Measurements from ENCODE around the gene ZBTB20. TPM values are rescaled to one million over a fixed set of nuclear protein-coding genes. Genes with fewer than 3 reads are reported as not detected.

The ZBTB20 gene
- total and polyA plus RNA-seq, 2 of the 4 experiments (the other 2 are of a cell fraction): 0.75 to 14.7 TPM

DNA sequence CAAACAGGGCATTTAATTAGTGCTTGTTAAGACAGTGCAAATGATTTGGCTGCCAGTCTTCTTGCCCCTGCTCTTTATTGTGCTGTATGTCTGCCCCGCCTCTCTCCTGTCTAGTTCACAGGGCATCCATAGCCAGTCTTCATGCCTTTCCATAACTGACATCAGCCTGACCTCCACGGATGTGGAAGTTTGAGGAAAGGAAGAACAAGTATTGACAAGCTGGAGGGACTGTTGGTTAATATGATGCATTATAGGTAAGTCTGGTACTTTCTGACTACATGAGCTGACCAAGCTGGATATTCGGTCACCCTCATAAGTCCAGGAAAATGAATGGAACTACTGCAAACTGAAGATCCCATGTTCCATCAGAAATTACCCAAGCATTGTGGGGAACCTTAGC lies 527.3 kb downstream of the ZBTB20 start:
- H3K14ac ChIP-seq (replicated peaks; ENCODE audit: low read depth, low read length): no peak overlapping the region
- H2BK5ac ChIP-seq (ENCODE audit: low read depth, low read length, poor library complexity, severe bottlenecking): no peak overlapping the region
- dilution Hi-C loops (cut with HindIII; ENCODE audit: low sequenced_read_pairs, unreplicated experiment) (no loop called here), intact Hi-C loops (cut with micrococcal nuclease) (no loop called here), in situ Hi-C loops (cut with MboI; ENCODE audit: low sequenced_read_pairs) (no loop called here)
- no peaks in the 10 kb centered on the region for H3K36me3 ChIP-seq (ENCODE audit: control insufficient read depth, insufficient read depth, low read length)
- H3K9me3 ChIP-seq (ENCODE audit: control insufficient read depth, insufficient read depth, low read length): no peaks in the 10 kb centered on the region
- H3K23ac ChIP-seq (ENCODE audit: low read depth, low read length): 0 out of 2 replicates have a peak overlapping the region, but pooled peaks have one; percentile 46
- no peak overlapping the region for H3K9ac ChIP-seq (ENCODE audit: low read depth, low read length)
- no peak overlapping the region for H2AFZ ChIP-seq (replicated peaks; ENCODE audit: low read length, poor library complexity)
- no peak overlapping the region for H4K5ac ChIP-seq (ENCODE audit: low read depth, low read length)
- H2BK20ac ChIP-seq (ENCODE audit: low read depth, low read length): no peak overlapping the region
- 0 out of 2 replicates have a peak overlapping the region, but pooled peaks have one; percentile 9 for H4K91ac ChIP-seq (ENCODE audit: insufficient read depth, low read depth, low read length)
- H3K79me1 ChIP-seq (ENCODE audit: low read depth in 1 of 2, low read length in 2 of 2): peaks cover 37 to 71% of the 10 kb centered on the region in 2 experiments
- H4K8ac ChIP-seq (ENCODE audit: low read depth in 2 of 2, low read length in 2 of 2): no peak overlapping the region
- H3K4me3 ChIP-seq (ENCODE audit: insufficient read depth, low read depth, low read length): no peak overlapping the region
- peaks cover 5% of the 10 kb centered on the region for H3K9me1 ChIP-seq (ENCODE audit: insufficient read depth, low read length)
- no peak overlapping the region for H2BK15ac ChIP-seq (ENCODE audit: low read depth, low read length)
- no peaks in the 10 kb centered on the region for H3K27me3 ChIP-seq (ENCODE audit: control insufficient read depth, insufficient read depth, low read length)
- no peak overlapping the region for H2AK5ac ChIP-seq (ENCODE audit: low read depth, low read length)
- H3K18ac ChIP-seq (ENCODE audit: low read depth, low read length): no peak overlapping the region
- no peak overlapping the region for H3K56ac ChIP-seq (ENCODE audit: extremely low read depth, insufficient read depth, low read length)
- ChIA-PET POLR2A (ENCODE audit: unreplicated experiment) (no interaction called here), CTCF (no interaction called here)
- no TSS peak for BruUV-seq (replicated peaks)
- no peak overlapping the region for H2BK120ac ChIP-seq (ENCODE audit: low read depth, low read length)
- no peak for TF ChIP-seq MAZ (IDR thresholded peaks at IDR 0.05; ENCODE audit: borderline replicate concordance, low read depth, low read length)
- TF ChIP-seq, protein P1, sequence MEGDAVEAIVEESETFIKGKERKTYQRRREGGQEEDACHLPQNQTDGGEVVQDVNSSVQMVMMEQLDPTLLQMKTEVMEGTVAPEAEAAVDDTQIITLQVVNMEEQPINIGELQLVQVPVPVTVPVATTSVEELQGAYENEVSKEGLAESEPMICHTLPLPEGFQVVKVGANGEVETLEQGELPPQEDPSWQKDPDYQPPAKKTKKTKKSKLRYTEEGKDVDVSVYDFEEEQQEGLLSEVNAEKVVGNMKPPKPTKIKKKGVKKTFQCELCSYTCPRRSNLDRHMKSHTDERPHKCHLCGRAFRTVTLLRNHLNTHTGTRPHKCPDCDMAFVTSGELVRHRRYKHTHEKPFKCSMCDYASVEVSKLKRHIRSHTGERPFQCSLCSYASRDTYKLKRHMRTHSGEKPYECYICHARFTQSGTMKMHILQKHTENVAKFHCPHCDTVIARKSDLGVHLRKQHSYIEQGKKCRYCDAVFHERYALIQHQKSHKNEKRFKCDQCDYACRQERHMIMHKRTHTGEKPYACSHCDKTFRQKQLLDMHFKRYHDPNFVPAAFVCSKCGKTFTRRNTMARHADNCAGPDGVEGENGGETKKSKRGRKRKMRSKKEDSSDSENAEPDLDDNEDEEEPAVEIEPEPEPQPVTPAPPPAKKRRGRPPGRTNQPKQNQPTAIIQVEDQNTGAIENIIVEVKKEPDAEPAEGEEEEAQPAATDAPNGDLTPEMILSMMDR (conservative IDR thresholded peaks at IDR 0.05; ENCODE audit: low read depth, low read length): no peak
- no peak for TF ChIP-seq RCOR1 (IDR thresholded peaks at IDR 0.05; ENCODE audit: insufficient replicate concordance, low read length)
- no peak for TF ChIP-seq NFE2L2 (IDR thresholded peaks at IDR 0.05; ENCODE audit: low read depth, low read length)
- no peak for TF ChIP-seq SMC3 (IDR thresholded peaks at IDR 0.05; ENCODE audit: low read depth, low read length)
- TF ChIP-seq CEBPB (IDR thresholded peaks at IDR 0.05; ENCODE audit: low read depth, low read length): no peak
- TF ChIP-seq RAD21 (IDR thresholded peaks at IDR 0.05; ENCODE audit: low read length): no peak
- TF ChIP-seq FOS (IDR thresholded peaks at IDR 0.05; ENCODE audit: low read depth, low read length): no peak
- TF ChIP-seq BHLHE40 (IDR thresholded peaks at IDR 0.05; ENCODE audit: low read depth, low read length): no peak
- TF ChIP-seq, protein P2, sequence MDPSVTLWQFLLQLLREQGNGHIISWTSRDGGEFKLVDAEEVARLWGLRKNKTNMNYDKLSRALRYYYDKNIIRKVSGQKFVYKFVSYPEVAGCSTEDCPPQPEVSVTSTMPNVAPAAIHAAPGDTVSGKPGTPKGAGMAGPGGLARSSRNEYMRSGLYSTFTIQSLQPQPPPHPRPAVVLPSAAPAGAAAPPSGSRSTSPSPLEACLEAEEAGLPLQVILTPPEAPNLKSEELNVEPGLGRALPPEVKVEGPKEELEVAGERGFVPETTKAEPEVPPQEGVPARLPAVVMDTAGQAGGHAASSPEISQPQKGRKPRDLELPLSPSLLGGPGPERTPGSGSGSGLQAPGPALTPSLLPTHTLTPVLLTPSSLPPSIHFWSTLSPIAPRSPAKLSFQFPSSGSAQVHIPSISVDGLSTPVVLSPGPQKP (IDR thresholded peaks at IDR 0.05; ENCODE audit: borderline replicate concordance, low read depth, low read length): no peak
- TF ChIP-seq, protein P3, sequence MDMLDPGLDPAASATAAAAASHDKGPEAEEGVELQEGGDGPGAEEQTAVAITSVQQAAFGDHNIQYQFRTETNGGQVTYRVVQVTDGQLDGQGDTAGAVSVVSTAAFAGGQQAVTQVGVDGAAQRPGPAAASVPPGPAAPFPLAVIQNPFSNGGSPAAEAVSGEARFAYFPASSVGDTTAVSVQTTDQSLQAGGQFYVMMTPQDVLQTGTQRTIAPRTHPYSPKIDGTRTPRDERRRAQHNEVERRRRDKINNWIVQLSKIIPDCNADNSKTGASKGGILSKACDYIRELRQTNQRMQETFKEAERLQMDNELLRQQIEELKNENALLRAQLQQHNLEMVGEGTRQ (IDR thresholded peaks at IDR 0.05; ENCODE audit: low read depth, low read length): no peak
- TF ChIP-seq MXI1 (IDR thresholded peaks at IDR 0.05; ENCODE audit: borderline replicate concordance, low read depth, low read length): no peak
- TF ChIP-seq RFX5 (IDR thresholded peaks at IDR 0.05; ENCODE audit: low read depth, low read length): no peak
- TF ChIP-seq POLR2A (IDR thresholded peaks at IDR 0.05; ENCODE audit: low read depth, low read length): no peak
- TF ChIP-seq CHD1 (IDR thresholded peaks at IDR 0.05; ENCODE audit: low read depth, low read length): no peak
- no peak for TF ChIP-seq MAFK (IDR thresholded peaks at IDR 0.05; ENCODE audit: low read depth, low read length)
- peaks cover 4% of the 10 kb centered on the region for H3K4me1 ChIP-seq (ENCODE audit: control insufficient read depth, insufficient read depth, low read length)
- DNase-seq (no peak), ATAC-seq (ENCODE audit: low read depth) (no peak)
- no peak overlapping the region for H3K4ac ChIP-seq (ENCODE audit: low read depth, low read length)
- no peaks in the 10 kb centered on the region for H4K20me1 ChIP-seq (ENCODE audit: insufficient read depth, low read length)
- H3K27ac ChIP-seq (ENCODE audit: insufficient read depth, low read length): no peak overlapping the region
- no CpG with 5 or more reads among the region's 3 CpGs for WGBS, 2 experiments (ENCODE audit: extremely low coverage in 2 of 2, insufficient read length in 1 of 2)
- no peak overlapping the region for H3K4me2 ChIP-seq (ENCODE audit: low read depth, low read length)
- H2AK9ac ChIP-seq (replicated peaks; ENCODE audit: low read depth, low read length, poor library complexity): no peak overlapping the region

Measured in IMR-90 (cell line).